Body of pancreas (tissue), 4 donors: ENCODE measurements around the gene PTPRQ. TPM values are rescaled to one million over a fixed set of nuclear protein-coding genes. Genes with fewer than 3 reads are reported as not detected.

Experiments used
- ATAC-seq: fragments of 150-250 bp; one replicate; pipeline ENCODE4 v1.9.1; 2016
- DNase-seq, 4 donors: peaks; one replicate each; pipeline ENCODE4 v3.0.0-alpha.2; 2019
- H3K27ac ChIP-seq, 4 donors: fragments of 200-600 bp; sonication (generic); 1 replicate in 3 of 4; 2 replicates in 1 of 4; pipeline versions ENCODE4 v1.5.1 to v1.6.1; 2016 to 2019; ENCODE audit warnings: mild to moderate bottlenecking in 1 of 4, mixed read lengths in 1 of 4, moderate library complexity in 1 of 4
- H3K27me3 ChIP-seq, 2 donors: fragments of 200-600 bp; sonication (generic); one replicate each; pipeline ENCODE4 v1.6.0; 2016; ENCODE audit warnings: mild to moderate bottlenecking in 1 of 2
- H3K36me3 ChIP-seq, 2 donors: fragments of 200-600 bp; sonication (generic); replicated peaks in 1 of 2; 2 replicates each; pipeline ENCODE4 v1.5.1; 2016; ENCODE audit warnings: low read depth in 2 of 2; ENCODE audit not compliant: insufficient read depth in 1 of 2
- H3K4me1 ChIP-seq: fragments of 200-600 bp; sonication (generic); one replicate; pipeline ENCODE4 v1.6.0; 2016
- H3K4me3 ChIP-seq, 2 donors: fragments of 200-600 bp; sonication (generic); 1 replicate in 1 of 2; 2 replicates in 1 of 2; pipeline ENCODE4 v1.5.1; 2016 to 2019
- H3K9me3 ChIP-seq, 3 donors: fragments of 200-600 bp; sonication (generic); 1 replicate in 2 of 3; 2 replicates in 1 of 3; pipeline ENCODE4 v1.5.1; 2016
- CTCF ChIP-seq, 7 experiments: fragments of 450-650 bp in 4 of 7; fragments of 200-600 bp in 3 of 7; sonication (generic) in 3 of 7; IDR thresholded peaks; one replicate each; pipeline ENCODE4 v1.5.1; 2016 to 2019; ENCODE audit warnings: antibody characterized with exemption in 7 of 7
- POLR2A ChIP-seq, 3 donors: fragments of 450-650 bp; IDR thresholded peaks; one replicate each; pipeline ENCODE4 v1.6.1; 2016; ENCODE audit warnings: antibody characterized with exemption in 3 of 3, mild to moderate bottlenecking in 2 of 3
- WGBS, 2 donors: methylation state at CpG; one replicate each; pipeline ENCODE4 v1.1.5; 2017; 5-methylcytosine and 5-hydroxymethylcytosine counted together
- intact Hi-C: fragments of 100-400 bp; cut with DNase I; formaldehyde crosslinking; loops from one replicate; pipeline ENCODE4 v1.15.1; 2023
- total RNA-seq, 2 donors: library from RNA; depleted of rRNA; stranded (reverse); fragments of >200 nt; gene quantifications; one replicate each; pipeline ENCODE4 v1.1.0, GENCODE V29; 2016

PTPRQ gene
- total RNA-seq, 2 donors from 2014 or later, result 0.52 to 0.66 TPM

GRCh38 chr12:80702889-80703805, 259.1 kb downstream of the PTPRQ start:
- Histone ChIP-seq H3K36me3 (no peaks in the 10 kb centered on the region), H3K27ac (no peak overlapping the region), H3K4me1 (no peaks in the 10 kb centered on the region), H3K9me3 (no peaks in the 10 kb centered on the region), H3K27me3 (no peaks in the 10 kb centered on the region), H3K4me3 (no peak overlapping the region)
- DNase-seq (peak in 2 of 4 donors; percentile 14 to 25), ATAC-seq (peak; percentile 18)
- intact Hi-C loops, result no loop called here
- WGBS, 2 donors, result 39 to 44% methylated on average over 12 of the region's 12 CpGs
- TF ChIP-seq POLR2A (IDR thresholded peaks at IDR 0.05) (no peak), CTCF (IDR thresholded peaks at IDR 0.05) (no peak)

GRCh38 chr12:80704420-80704819, 260.4 kb downstream of the PTPRQ start:
- 61 to 62% methylated on average over 2 of the region's 2 CpGs for WGBS, 2 donors
- ATAC-seq, result no peak
- no peaks in the 10 kb centered on the region for H3K4me1 ChIP-seq
- intact Hi-C loops, result no loop called here
- TF ChIP-seq POLR2A (IDR thresholded peaks at IDR 0.05), result no peak
- no peak for TF ChIP-seq CTCF (IDR thresholded peaks at IDR 0.05)
- no peaks in the 10 kb centered on the region for H3K9me3 ChIP-seq
- no peak overlapping the region for H3K27ac ChIP-seq
- no peaks in the 10 kb centered on the region for H3K27me3 ChIP-seq
- no peak for DNase-seq
- no peaks in the 10 kb centered on the region for H3K36me3 ChIP-seq
- H3K4me3 ChIP-seq, result no peak overlapping the region

- no peaks in the 10 kb centered on the region for H3K27me3 ChIP-seq
- DNase-seq (no peak), ATAC-seq (no peak)
- TF ChIP-seq CTCF (IDR thresholded peaks at IDR 0.05), result no peak
- no peak for TF ChIP-seq POLR2A (IDR thresholded peaks at IDR 0.05)
- no peaks in the 10 kb centered on the region for H3K4me1 ChIP-seq
- H3K9me3 ChIP-seq, result no peaks in the 10 kb centered on the region
- intact Hi-C loops, result no loop called here
- no peak within 1 kb of the TSS for H3K4me3 ChIP-seq
- WGBS, 2 donors, result 39 to 40% methylated on average over 4 of the region's 4 CpGs
- no peaks in the 10 kb centered on the region for H3K36me3 ChIP-seq
- H3K27ac ChIP-seq, result no peak within 1 kb of the TSS
Measured at GRCh38 chr12:80707126-80707829, 263.2 kb downstream of the PTPRQ start, which contains the start of gene MYF6. Gene MYF6 (plus strand): TSS chr12:80707634. CDS start chr12:80707720, 86 bp downstream.

GRCh38 chr12:80707830-80708258, 263.8 kb downstream of the PTPRQ start:
- no peak for TF ChIP-seq POLR2A (IDR thresholded peaks at IDR 0.05)
- no peak for TF ChIP-seq CTCF (IDR thresholded peaks at IDR 0.05)
- intact Hi-C loops, result no loop called here
- ATAC-seq (no peak), DNase-seq (no peak)
- Histone ChIP-seq H3K4me1 (no peaks in the 10 kb centered on the region), H3K9me3 (no peaks in the 10 kb centered on the region), H3K4me3 (no peak overlapping the region), H3K27me3 (no peaks in the 10 kb centered on the region), H3K27ac (no peak overlapping the region), H3K36me3 (no peaks in the 10 kb centered on the region)
- 18 to 25% methylated on average over 5 to 21 of the region's 21 CpGs for WGBS, 2 donors
